Vagina (tissue), 2 donors: ENCODE results near the gene ZWILCH. TPM values are rescaled to one million over a fixed set of nuclear protein-coding genes. Genes with fewer than 3 reads are reported as not detected.

Source experiments
- DNase-seq, 2 donors: peaks; one replicate each; pipeline ENCODE4 v3.0.0-alpha.2; 2017; ENCODE audit errors: extremely low spot score in 2 of 2
- H3K27ac ChIP-seq: fragments of 200-600 bp; sonication (generic); one replicate; pipeline ENCODE4 v1.5.1; 2019
- H3K27me3 ChIP-seq: fragments of 200-600 bp; sonication (generic); one replicate; pipeline ENCODE4 v1.5.1; 2019
- H3K36me3 ChIP-seq, 2 donors: fragments of 200-600 bp; sonication (generic); one replicate each; pipeline ENCODE4 v1.5.1; 2017 to 2019
- H3K4me1 ChIP-seq: fragments of 200-600 bp; sonication (generic); one replicate; pipeline ENCODE4 v1.5.1; 2019
- H3K4me3 ChIP-seq, 2 donors: fragments of 200-600 bp; sonication (generic); 1 replicate in 1 of 2; 2 replicates in 1 of 2; pipeline ENCODE4 v1.5.1; 2016 to 2019
- H3K9me3 ChIP-seq: fragments of 200-600 bp; sonication (generic); one replicate; pipeline ENCODE4 v1.5.1; 2019
- CTCF ChIP-seq, 3 experiments: fragments of 450-650 bp in 2 of 3; fragments of 200-600 bp in 1 of 3; sonication (generic) in 1 of 3; IDR thresholded peaks; one replicate each; pipeline ENCODE4 v1.5.1; 2017 to 2019; ENCODE audit warnings: antibody characterized with exemption in 3 of 3, mild to moderate bottlenecking in 2 of 3, moderate library complexity in 2 of 3
- POLR2A ChIP-seq, 2 donors: fragments of 450-650 bp; IDR thresholded peaks; one replicate each; pipeline ENCODE4 v1.6.1; 2017; ENCODE audit warnings: antibody characterized with exemption in 2 of 2, mild to moderate bottlenecking in 2 of 2, moderate library complexity in 2 of 2
- POLR2AphosphoS5 ChIP-seq, 2 donors: sonication (generic); formaldehyde crosslinking; IDR thresholded peaks; one replicate each; pipeline ENCODE4 v1.9.0; 2017; ENCODE audit warnings: antibody characterized with exemption in 2 of 2, mild to moderate bottlenecking in 2 of 2, low read depth in 1 of 2; ENCODE audit not compliant: insufficient read depth in 1 of 2
- intact Hi-C: fragments of 100-400 bp; cut with DNase I; formaldehyde crosslinking; loops from one replicate; pipeline ENCODE4 v1.15.1; 2023
- total RNA-seq: library from RNA; depleted of rRNA; stranded (reverse); fragments of >200 nt; gene quantifications from one replicate; pipeline ENCODE4 v1.2.3, GENCODE V29; 2016

ZWILCH gene
- total RNA-seq, 1 donor from 2014 or later, result 2.2 TPM

DNA sequence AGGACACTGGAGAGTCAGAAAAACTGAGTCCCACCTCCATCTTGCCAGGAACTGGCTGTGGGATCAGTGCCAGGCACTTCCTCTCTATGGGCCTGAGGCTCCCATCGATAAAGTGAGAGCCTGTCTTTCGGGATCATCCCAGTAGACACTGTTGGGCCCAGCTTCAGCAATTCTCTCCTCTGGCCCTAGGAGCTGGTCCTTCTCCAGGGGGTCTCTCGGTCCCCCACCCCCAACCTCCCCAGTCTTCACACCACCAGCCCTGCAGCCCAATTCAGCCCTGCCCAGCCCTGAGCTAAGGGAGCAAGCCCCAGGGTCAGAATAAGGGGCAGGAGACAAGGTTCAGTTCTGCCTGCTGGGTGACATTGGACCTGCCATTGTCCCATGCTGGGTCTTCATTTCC, 65.2 kb downstream of the ZWILCH start:
- no peaks in the 10 kb centered on the region for H3K36me3 ChIP-seq
- TF ChIP-seq POLR2AphosphoS5 (IDR thresholded peaks at IDR 0.05; ENCODE audit: insufficient read depth in 1 of 2, low read depth in 1 of 2) (no peak), POLR2A (IDR thresholded peaks at IDR 0.05) (no peak), CTCF (IDR thresholded peaks at IDR 0.05) (no peak)
- H3K27me3 ChIP-seq, result no peaks in the 10 kb centered on the region
- H3K27ac ChIP-seq, result no peak overlapping the region
- no peak overlapping the region for H3K4me3 ChIP-seq
- no peak for DNase-seq
- intact Hi-C loops, result no loop called here
- no peaks in the 10 kb centered on the region for H3K9me3 ChIP-seq
- H3K4me1 ChIP-seq, result no peaks in the 10 kb centered on the region

- Histone ChIP-seq H3K27ac (no peak overlapping the region), H3K4me3 (no peak overlapping the region), H3K36me3 (no peaks in the 10 kb centered on the region), H3K9me3 (no peaks in the 10 kb centered on the region), H3K27me3 (no peaks in the 10 kb centered on the region), H3K4me1 (no peaks in the 10 kb centered on the region)
- DNase-seq, result no peak
- intact Hi-C loops, result no loop called here
- no peak for TF ChIP-seq POLR2A (IDR thresholded peaks at IDR 0.05)
- TF ChIP-seq POLR2AphosphoS5 (IDR thresholded peaks at IDR 0.05; ENCODE audit: insufficient read depth in 1 of 2, low read depth in 1 of 2), result no peak
Observed at GRCh38 chr15:66570842-66571478, 65.8 kb downstream of the ZWILCH start.

DNA sequence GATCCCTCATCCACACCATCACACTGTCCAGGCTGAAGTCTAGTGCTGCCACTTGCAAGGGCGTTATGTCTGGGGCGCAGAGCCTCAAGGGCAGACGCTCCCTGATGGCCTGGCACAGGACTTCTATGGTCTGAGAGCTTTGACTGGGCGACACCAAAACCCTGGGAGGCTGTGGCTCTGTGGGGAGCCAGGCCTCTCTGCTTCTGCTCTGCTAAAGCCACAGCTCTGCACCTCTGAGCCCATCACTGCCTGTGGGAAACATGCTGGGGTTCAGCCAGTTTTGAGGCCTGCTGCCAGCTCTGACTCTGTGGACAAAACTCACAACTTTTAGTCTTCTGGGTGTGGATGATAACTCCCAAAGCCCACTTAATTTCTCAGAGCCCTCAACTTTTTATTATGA, 67.0 kb downstream of the ZWILCH start:
- H3K36me3 ChIP-seq, result no peaks in the 10 kb centered on the region
- H3K9me3 ChIP-seq, result no peaks in the 10 kb centered on the region
- TF ChIP-seq POLR2A (IDR thresholded peaks at IDR 0.05), result no peak
- TF ChIP-seq POLR2AphosphoS5 (IDR thresholded peaks at IDR 0.05; ENCODE audit: insufficient read depth in 1 of 2, low read depth in 1 of 2), result no peak
- no peak for TF ChIP-seq CTCF (IDR thresholded peaks at IDR 0.05)
- no peaks in the 10 kb centered on the region for H3K4me1 ChIP-seq
- intact Hi-C loops, result no loop called here
- H3K4me3 ChIP-seq, result no peak overlapping the region
- no peak for DNase-seq
- no peaks in the 10 kb centered on the region for H3K27me3 ChIP-seq
- H3K27ac ChIP-seq, result no peak overlapping the region

DNA sequence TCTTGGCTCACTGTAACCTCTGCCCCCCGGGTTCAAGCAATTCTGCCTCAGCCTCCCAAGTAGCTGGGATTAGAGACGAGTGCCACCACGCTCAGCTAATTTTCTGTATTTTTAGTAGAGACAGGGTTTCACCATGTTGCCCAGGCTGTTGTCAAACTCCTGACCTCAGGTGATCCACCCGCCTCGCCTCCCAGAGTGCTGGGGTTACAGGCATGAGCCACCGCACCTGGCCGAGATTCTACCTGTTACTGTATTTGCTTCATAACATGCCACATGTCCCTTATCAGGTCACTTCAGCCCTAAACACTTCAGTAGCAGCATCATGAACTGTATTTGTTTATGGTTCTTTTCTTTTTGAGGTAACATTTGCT, 68.2 kb downstream of the ZWILCH start:
- TF ChIP-seq POLR2AphosphoS5 (IDR thresholded peaks at IDR 0.05; ENCODE audit: insufficient read depth in 1 of 2, low read depth in 1 of 2), result no peak
- no peak for TF ChIP-seq CTCF (IDR thresholded peaks at IDR 0.05)
- no peak for TF ChIP-seq POLR2A (IDR thresholded peaks at IDR 0.05)
- intact Hi-C loops, result no loop called here
- Histone ChIP-seq H3K9me3 (no peaks in the 10 kb centered on the region), H3K4me3 (no peak overlapping the region), H3K27ac (no peak overlapping the region), H3K36me3 (no peaks in the 10 kb centered on the region), H3K4me1 (no peaks in the 10 kb centered on the region), H3K27me3 (no peaks in the 10 kb centered on the region)
- no peak for DNase-seq

DNA sequence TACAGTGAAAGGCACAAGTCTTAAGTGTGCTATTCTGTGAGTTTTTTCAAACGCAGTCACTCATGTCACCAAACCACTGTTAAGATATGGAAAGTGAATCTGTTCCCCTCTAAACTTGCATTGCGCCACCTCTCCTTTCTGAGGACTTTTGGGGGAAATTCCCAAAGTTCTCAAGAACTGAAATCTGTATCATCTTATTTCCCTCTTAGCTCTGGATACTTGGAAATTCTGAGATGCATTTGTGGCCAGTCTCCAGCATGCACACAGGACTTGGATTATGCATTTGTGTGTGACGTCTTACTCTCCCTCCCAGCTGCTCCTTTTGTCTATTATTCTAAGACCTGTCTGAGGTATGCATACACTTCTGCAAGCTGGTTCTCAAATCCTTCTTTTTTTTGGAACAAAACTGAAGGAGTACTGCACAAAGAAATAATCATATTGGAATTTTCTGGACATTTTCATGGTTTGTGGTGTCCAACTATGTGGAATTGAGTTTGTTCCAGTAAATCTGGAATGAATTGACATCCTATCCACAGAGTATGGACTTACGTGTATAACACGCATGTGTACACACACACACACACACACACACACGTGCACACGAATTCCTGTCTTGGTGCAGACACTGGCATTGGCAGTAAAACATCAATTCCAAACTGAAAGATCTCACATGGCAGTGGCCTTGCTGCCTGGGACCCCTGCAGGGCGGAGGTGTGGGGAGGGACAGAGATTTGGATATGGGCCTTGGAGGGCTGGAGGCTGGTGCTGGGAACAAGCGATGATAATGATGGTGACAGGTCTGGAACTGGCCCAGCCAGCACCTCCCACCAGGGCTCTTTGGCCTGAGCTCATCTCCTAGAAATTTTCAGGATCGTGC, 68.8 kb downstream of the ZWILCH start:
- Histone ChIP-seq H3K4me1 (no peaks in the 10 kb centered on the region), H3K9me3 (no peaks in the 10 kb centered on the region), H3K27me3 (no peaks in the 10 kb centered on the region), H3K27ac (no peak overlapping the region), H3K36me3 (no peaks in the 10 kb centered on the region), H3K4me3 (no peak overlapping the region)
- intact Hi-C loops, result no loop called here
- no peak for DNase-seq
- TF ChIP-seq POLR2A (IDR thresholded peaks at IDR 0.05) (no peak), CTCF (IDR thresholded peaks at IDR 0.05) (no peak), POLR2AphosphoS5 (IDR thresholded peaks at IDR 0.05; ENCODE audit: insufficient read depth in 1 of 2, low read depth in 1 of 2) (no peak)
